ENCODE data around the gene CTSA.
"Not testable (repeated sequence)": the region's sequence is repeated elsewhere in the genome, so short reads cannot be mapped to it uniquely, and the experiment has no call there.

The CTSA gene

GRCh38 chr20:45897289-45897688, 6.2 kb downstream of the CTSA start:
- TF ChIP-seq CTCF (IDR thresholded peaks at IDR 0.05; ENCODE audit: insufficient read depth, missing control alignments), result no peak
- no peak for DNase-seq (ENCODE audit: insufficient read length, low spot score)
- no peak for FAIRE-seq

GRCh38 chr20:45897692-45898091, 6.6 kb downstream of the CTSA start:
- TF ChIP-seq CTCF (IDR thresholded peaks at IDR 0.05; ENCODE audit: insufficient read depth, missing control alignments), result no peak
- FAIRE-seq (no peak), DNase-seq (ENCODE audit: insufficient read length, low spot score) (no peak)

GRCh38 chr20:45898285-45898684, 7.2 kb downstream of the CTSA start:
- TF ChIP-seq CTCF (IDR thresholded peaks at IDR 0.05; ENCODE audit: insufficient read depth, missing control alignments), result no peak
- DNase-seq (ENCODE audit: insufficient read length, low spot score) (no peak), FAIRE-seq (no peak)

- no peak for TF ChIP-seq CTCF (IDR thresholded peaks at IDR 0.05; ENCODE audit: insufficient read depth, missing control alignments)
- FAIRE-seq, result no peak
Measured at GRCh38 chr20:45899046-45899835, 8.1 kb downstream of the CTSA start.

GRCh38 chr20:45901332-45901731, 10.2 kb downstream of the CTSA start:
- FAIRE-seq; DNase-seq (ENCODE audit: insufficient read length, low spot score): not testable (repeated sequence)

More at GRCh38 chr20:45899046-45899835, 8.1 kb downstream of the CTSA start:
- no peak for DNase-seq (ENCODE audit: insufficient read length, low spot score)

GRCh38 chr20:45902199-45902701, 11.1 kb downstream of the CTSA start:
- TF ChIP-seq CTCF (IDR thresholded peaks at IDR 0.05; ENCODE audit: insufficient read depth, missing control alignments), result no peak
- FAIRE-seq (no peak), DNase-seq (ENCODE audit: insufficient read length, low spot score) (no peak)

- TF ChIP-seq CTCF (IDR thresholded peaks at IDR 0.05; ENCODE audit: insufficient read depth, missing control alignments), result no peak
- DNase-seq (ENCODE audit: insufficient read length, low spot score) (no peak), FAIRE-seq (no peak)
Measured at GRCh38 chr20:45904583-45905504, 13.7 kb downstream of the CTSA start.
